Activated CD8-positive, alpha-beta memory T cell treated with anti-CD3 and anti-CD28 coated beads, Interleukin-2, amount 50 U/mL, for 1 hour (primary cell): Measurements from ENCODE around the gene TBC1D20.

ENCODE experiments used
- DNase-seq: peaks from one replicate; pipeline ENCODE4 v3.0.0-alpha.2; 2020; ENCODE audit errors: extremely low read depth

TBC1D20 gene

GRCh38 chr20:437787-438486 is 24.4 kb downstream of the TBC1D20 start:
- no peak for DNase-seq

- no peak for DNase-seq
Measured at GRCh38 chr20:436476-436875, 25.9 kb downstream of the TBC1D20 start.

- DNase-seq: no peak
Measured at GRCh38 chr20:435558-435957, 26.8 kb downstream of the TBC1D20 start.

- DNase-seq: no peak
Measured at GRCh38 chr20:434661-435419, 27.5 kb downstream of the TBC1D20 start.

- DNase-seq: no peak
Measured at GRCh38 chr20:434221-434620, 28.1 kb downstream of the TBC1D20 start.

GRCh38 chr20:433300-433975 is 28.9 kb downstream of the TBC1D20 start:
- peak; percentile 56 for DNase-seq

- no peak for DNase-seq
Measured at GRCh38 chr20:432677-433299, 29.5 kb downstream of the TBC1D20 start.

GRCh38 chr20:432208-432607 is 30.1 kb downstream of the TBC1D20 start:
- DNase-seq: no peak

- DNase-seq: no peak
Measured at GRCh38 chr20:431012-431904, 31.1 kb downstream of the TBC1D20 start.

GRCh38 chr20:430091-430999 is 32.0 kb downstream of the TBC1D20 start:
- no peak for DNase-seq

GRCh38 chr20:428658-429200 is 33.6 kb downstream of the TBC1D20 start:
- no peak for DNase-seq

- no peak for DNase-seq
Measured at GRCh38 chr20:427849-428657, 34.3 kb downstream of the TBC1D20 start.

GRCh38 chr20:427401-427800 is 34.9 kb downstream of the TBC1D20 start:
- no peak for DNase-seq

- no peak for DNase-seq
Measured at GRCh38 chr20:426566-426965, 35.8 kb downstream of the TBC1D20 start.

GRCh38 chr20:421685-422250 is 40.6 kb downstream of the TBC1D20 start:
- DNase-seq: no peak

GRCh38 chr20:420721-421574 is 41.4 kb downstream of the TBC1D20 start:
- no peak for DNase-seq

- DNase-seq: no peak
Measured at GRCh38 chr20:420166-420620, 42.1 kb downstream of the TBC1D20 start.
